Astrocyte of the spinal cord (primary cell): ENCODE data around the gene BRI3BP.

Experiments
- DNase-seq: peaks from one replicate; pipeline ENCODE4 v3.0.0; 2011; ENCODE audit warnings: low read depth, low spot score
- H3K4me3 ChIP-seq: 2 replicates; pipeline ENCODE4 v1.5.1; 2011; ENCODE audit warnings: low read depth, mild to moderate bottlenecking, low read length, moderate library complexity
- CTCF ChIP-seq: IDR thresholded peaks from 2 replicates; pipeline ENCODE4 v1.5.1; 2012; ENCODE audit warnings: low read depth, mild to moderate bottlenecking, low read length, inconsistent platforms
- in situ Hi-C: cut with HindIII; loops from 2 replicates; pipeline ENCODE4 v1.10.0; 2017; ENCODE audit warnings: low sequenced_read_pairs

Gene BRI3BP

GRCh38 chr12:124952295-124952694 is 41.1 kb upstream of the BRI3BP start:
- in situ Hi-C loops = no loop called here
- no peak for TF ChIP-seq CTCF
- H3K4me3 ChIP-seq = no peak overlapping the region

GRCh38 chr12:124952801-124953200 is 40.6 kb upstream of the BRI3BP start:
- in situ Hi-C loops = no loop called here
- DNase-seq = no peak
- no peak for TF ChIP-seq CTCF
- no peak overlapping the region for H3K4me3 ChIP-seq

More at GRCh38 chr12:124952295-124952694, 41.1 kb upstream of the BRI3BP start:
- DNase-seq = no peak

GRCh38 chr12:124953689-124954405 is 39.6 kb upstream of the BRI3BP start:
- in situ Hi-C loops = no loop called here
- no peak for TF ChIP-seq CTCF
- H3K4me3 ChIP-seq = no peak overlapping the region
- no peak for DNase-seq

- H3K4me3 ChIP-seq = no peak overlapping the region
- TF ChIP-seq CTCF = no peak
- in situ Hi-C loops = no loop called here
- DNase-seq = no peak
Observed at GRCh38 chr12:124954771-124955170, 38.7 kb upstream of the BRI3BP start.

- in situ Hi-C loops = no loop called here
Observed at GRCh38 chr12:124956571-124956970, 36.9 kb upstream of the BRI3BP start.

GRCh38 chr12:124961055-124961454 is 32.4 kb upstream of the BRI3BP start:
- no peak overlapping the region for H3K4me3 ChIP-seq
- in situ Hi-C loops = no loop called here
- no peak for TF ChIP-seq CTCF
- DNase-seq = no peak

More at GRCh38 chr12:124956571-124956970, 36.9 kb upstream of the BRI3BP start:
- no peak for TF ChIP-seq CTCF
- no peak for DNase-seq
- no peak overlapping the region for H3K4me3 ChIP-seq
